Astrocyte (in vitro differentiated cells and primary cell): Measurements from ENCODE around the gene FRMPD2. TPM values are rescaled to one million over a fixed set of nuclear protein-coding genes. Genes with fewer than 3 reads are reported as not detected.
A peak's percentile ranks its signal among the peaks of the same experiment; 100 is the strongest.

Experiments used
- DNase-seq: peaks from one replicate; pipeline ENCODE4 v3.0.0-alpha.2; 2010; ENCODE audit warnings: low read depth
- FAIRE-seq: peaks from 2 replicates; lab custom pipeline; 2011; peaks lifted over from hg19 to GRCh38; lab: Jason Lieb, UNC
- H2AFZ ChIP-seq: 2 replicates; pipeline ENCODE4 v1.6.0; 2012; ENCODE audit warnings: low read depth, low read length, inconsistent platforms
- H3K27ac ChIP-seq: 2 replicates; pipeline ENCODE4 v1.5.1; 2011; ENCODE audit warnings: low read depth, low read length, inconsistent platforms
- H3K27me3 ChIP-seq: 2 replicates; pipeline ENCODE4 v1.6.0; 2011; ENCODE audit warnings: low read length, inconsistent platforms; ENCODE audit not compliant: insufficient read depth
- H3K36me3 ChIP-seq: 2 replicates; pipeline ENCODE4 v1.5.1; 2011; ENCODE audit warnings: low read length, inconsistent platforms; ENCODE audit not compliant: insufficient read depth
- H3K4me1 ChIP-seq: 2 replicates; pipeline ENCODE4 v1.5.1; 2011; ENCODE audit warnings: low read length, inconsistent platforms; ENCODE audit not compliant: insufficient read depth
- H3K4me2 ChIP-seq: 2 replicates; pipeline ENCODE4 v1.6.0; 2012; ENCODE audit warnings: low read length, inconsistent platforms
- H3K4me3 ChIP-seq: 2 replicates; pipeline ENCODE4 v1.5.1; 2011; ENCODE audit warnings: low read depth, mild to moderate bottlenecking, low read length, inconsistent platforms; ENCODE audit not compliant: insufficient read depth
- H3K79me2 ChIP-seq: 2 replicates; pipeline ENCODE4 v1.6.0; 2012; ENCODE audit warnings: mild to moderate bottlenecking, low read length, inconsistent platforms; ENCODE audit not compliant: insufficient read depth
- H3K9ac ChIP-seq: 2 replicates; pipeline ENCODE4 v1.6.0; 2012; ENCODE audit warnings: mild to moderate bottlenecking, low read length, inconsistent platforms
- H3K9me3 ChIP-seq: 2 replicates; pipeline ENCODE4 v1.5.1; 2012; ENCODE audit warnings: low read depth, mild to moderate bottlenecking, low read length, inconsistent platforms; ENCODE audit not compliant: insufficient read depth
- H4K20me1 ChIP-seq: 2 replicates; pipeline ENCODE4 v1.6.0; 2012; ENCODE audit warnings: low read length, inconsistent platforms; ENCODE audit not compliant: insufficient read depth
- H3K27ac Mint-ChIP-seq: one replicate; pipeline ENCODE4 v1.8.0; 2021; ENCODE audit warnings: mild to moderate bottlenecking, mixed read lengths; ENCODE audit not compliant: unreplicated experiment
- H3K27me3 Mint-ChIP-seq: one replicate; pipeline ENCODE4 v1.8.0; 2021; ENCODE audit warnings: low read depth, mixed read lengths; ENCODE audit not compliant: unreplicated experiment
- H3K36me3 Mint-ChIP-seq: one replicate; pipeline ENCODE4 v1.8.0; 2021; ENCODE audit warnings: low read depth, mixed read lengths; ENCODE audit not compliant: unreplicated experiment
- H3K4me1 Mint-ChIP-seq: one replicate; pipeline ENCODE4 v1.8.0; 2021; ENCODE audit warnings: low read depth, mixed read lengths; ENCODE audit not compliant: unreplicated experiment
- H3K4me3 Mint-ChIP-seq: one replicate; pipeline ENCODE4 v1.8.0; 2021; ENCODE audit warnings: mild to moderate bottlenecking, moderate library complexity, mixed read lengths; ENCODE audit not compliant: unreplicated experiment
- H3K9me3 Mint-ChIP-seq: one replicate; pipeline ENCODE4 v1.8.0; 2021; ENCODE audit warnings: mild to moderate bottlenecking, mixed read lengths; ENCODE audit not compliant: unreplicated experiment
- EZH2 ChIP-seq: IDR thresholded peaks from 2 replicates; pipeline ENCODE4 v1.6.1; 2012; ENCODE audit warnings: mild to moderate bottlenecking, low read length, inconsistent platforms; ENCODE audit not compliant: insufficient read depth
- total RNA-seq: library from RNA; stranded (reverse); gene quantifications from 2 replicates; pipeline ENCODE4 v1.2.1, GENCODE V29; 2021
- TF ChIP-seq, protein P1 (sequence below): IDR thresholded peaks from 2 replicates; pipeline ENCODE4 v1.5.1; 2011; ENCODE audit warnings: low read depth, mild to moderate bottlenecking, inconsistent platforms, low read length, moderate library complexity; ENCODE audit not compliant: insufficient read depth

The FRMPD2 gene
- total RNA-seq, 1 donor from 2014 or later = 0.39 TPM

DNA sequence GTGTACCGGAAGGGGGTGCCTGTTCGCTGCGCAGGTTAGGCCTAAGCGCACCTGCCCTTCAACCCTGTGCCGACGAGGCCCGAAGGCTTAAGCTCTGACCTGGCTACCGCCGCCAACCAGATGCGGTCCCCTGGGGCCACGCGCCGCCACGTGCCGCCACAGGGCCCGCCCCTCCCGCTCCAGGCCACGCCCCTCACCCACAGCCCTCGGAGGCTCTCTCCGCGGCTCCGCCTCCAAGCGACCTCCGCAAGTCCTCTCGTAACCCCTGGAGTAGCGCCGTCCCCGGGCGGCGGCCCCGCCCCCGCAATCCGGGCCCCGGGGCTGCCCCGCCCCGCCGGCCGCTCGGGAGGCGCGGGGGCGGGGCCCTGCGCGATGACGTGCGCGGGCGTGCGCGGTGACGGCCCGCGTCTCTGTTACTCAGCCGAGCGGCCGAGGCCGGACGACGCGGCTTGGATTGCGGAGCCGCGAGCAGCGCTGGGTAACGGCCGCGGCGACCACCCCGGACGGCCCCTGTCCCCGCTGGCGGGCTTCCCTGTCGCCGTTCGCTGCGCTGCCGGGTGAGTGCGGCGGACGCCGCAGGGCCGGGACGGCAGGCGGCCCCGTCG is 31.9 kb upstream of the FRMPD2 start, which contains the start of gene MAPK8:
TSS of gene MAPK8 (plus strand) at position 413 of the 605 bp plus-strand sequence. CDS start 94,984 bp downstream, outside the sequence.
- peak within 1 kb of the TSS; percentile 86 for H3K27ac ChIP-seq
- peak within 1 kb of the TSS; percentile 86 for H3K4me3 Mint-ChIP-seq
- H2AFZ ChIP-seq = peak within 1 kb of the TSS; percentile 67
- H3K27me3 Mint-ChIP-seq = peaks cover 12% of the 10 kb centered on the region
- H3K9ac ChIP-seq = peak within 1 kb of the TSS; percentile 94
- no peak for TF ChIP-seq EZH2
- TF ChIP-seq, protein P1, sequence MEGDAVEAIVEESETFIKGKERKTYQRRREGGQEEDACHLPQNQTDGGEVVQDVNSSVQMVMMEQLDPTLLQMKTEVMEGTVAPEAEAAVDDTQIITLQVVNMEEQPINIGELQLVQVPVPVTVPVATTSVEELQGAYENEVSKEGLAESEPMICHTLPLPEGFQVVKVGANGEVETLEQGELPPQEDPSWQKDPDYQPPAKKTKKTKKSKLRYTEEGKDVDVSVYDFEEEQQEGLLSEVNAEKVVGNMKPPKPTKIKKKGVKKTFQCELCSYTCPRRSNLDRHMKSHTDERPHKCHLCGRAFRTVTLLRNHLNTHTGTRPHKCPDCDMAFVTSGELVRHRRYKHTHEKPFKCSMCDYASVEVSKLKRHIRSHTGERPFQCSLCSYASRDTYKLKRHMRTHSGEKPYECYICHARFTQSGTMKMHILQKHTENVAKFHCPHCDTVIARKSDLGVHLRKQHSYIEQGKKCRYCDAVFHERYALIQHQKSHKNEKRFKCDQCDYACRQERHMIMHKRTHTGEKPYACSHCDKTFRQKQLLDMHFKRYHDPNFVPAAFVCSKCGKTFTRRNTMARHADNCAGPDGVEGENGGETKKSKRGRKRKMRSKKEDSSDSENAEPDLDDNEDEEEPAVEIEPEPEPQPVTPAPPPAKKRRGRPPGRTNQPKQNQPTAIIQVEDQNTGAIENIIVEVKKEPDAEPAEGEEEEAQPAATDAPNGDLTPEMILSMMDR = no peak
- peak; percentile 63 for DNase-seq
- no peak for FAIRE-seq
- H3K4me1 ChIP-seq = peaks cover 13% of the 10 kb centered on the region
- H3K27ac Mint-ChIP-seq = peak within 1 kb of the TSS; percentile 75
- H3K36me3 Mint-ChIP-seq = no peaks in the 10 kb centered on the region
- peak within 1 kb of the TSS; percentile 85 for H3K4me3 ChIP-seq
- peaks cover 14% of the 10 kb centered on the region for H3K4me1 Mint-ChIP-seq
- H3K9me3 Mint-ChIP-seq = no peaks in the 10 kb centered on the region
- H3K9me3 ChIP-seq = no peaks in the 10 kb centered on the region
- H3K4me2 ChIP-seq = peak within 1 kb of the TSS; percentile 98
- no peaks in the 10 kb centered on the region for H3K27me3 ChIP-seq
- no peaks in the 10 kb centered on the region for H3K36me3 ChIP-seq
- peaks cover 45% of the 10 kb centered on the region for H3K79me2 ChIP-seq
- peaks cover 41% of the 10 kb centered on the region for H4K20me1 ChIP-seq

DNA sequence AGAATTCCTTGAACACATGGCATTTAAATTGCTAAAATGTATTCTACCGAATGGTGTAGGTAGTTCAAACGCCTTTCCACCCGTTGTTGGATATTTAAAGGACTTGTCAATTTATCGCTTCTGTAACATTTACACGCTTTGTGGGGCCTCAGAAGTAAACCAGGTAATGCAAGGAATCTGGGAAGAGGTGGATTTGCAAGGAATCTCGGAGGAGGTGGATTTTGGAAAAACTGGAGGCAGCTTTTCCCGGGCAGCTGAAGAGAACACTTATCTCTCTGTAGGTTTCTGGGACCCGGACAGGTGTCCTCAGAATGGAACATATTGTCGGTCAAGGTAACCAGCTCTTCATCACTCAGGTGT is 31.4 kb upstream of the FRMPD2 start:
- Mint-ChIP-seq H3K4me1 (peaks cover 14% of the 10 kb centered on the region), H3K36me3 (no peaks in the 10 kb centered on the region), H3K27me3 (peaks cover 13% of the 10 kb centered on the region), H3K4me3 (peak overlapping the region; percentile 86), H3K9me3 (no peaks in the 10 kb centered on the region), H3K27ac (peak overlapping the region; percentile 75)
- H3K4me2 ChIP-seq = peak overlapping the region; percentile 98
- H4K20me1 ChIP-seq = peaks cover 36% of the 10 kb centered on the region
- no peak overlapping the region for H3K27ac ChIP-seq
- DNase-seq (no peak), FAIRE-seq (no peak)
- H3K36me3 ChIP-seq = no peaks in the 10 kb centered on the region
- H3K9me3 ChIP-seq = no peaks in the 10 kb centered on the region
- peak overlapping the region; percentile 94 for H3K9ac ChIP-seq
- peak overlapping the region; percentile 85 for H3K4me3 ChIP-seq
- H3K4me1 ChIP-seq = peaks cover 13% of the 10 kb centered on the region
- H2AFZ ChIP-seq = peak overlapping the region; percentile 65
- H3K27me3 ChIP-seq = no peaks in the 10 kb centered on the region
- no peak for TF ChIP-seq EZH2
- TF ChIP-seq, protein P1 = no peak
- peaks cover 40% of the 10 kb centered on the region for H3K79me2 ChIP-seq
